ENCODE data around the gene IFITM5. TPM values are rescaled to one million over a fixed set of nuclear protein-coding genes. Genes with fewer than 3 reads are reported as not detected.

Gene IFITM5
- total RNA-seq, 1 experiment from 2014 or later: not detected

DNA sequence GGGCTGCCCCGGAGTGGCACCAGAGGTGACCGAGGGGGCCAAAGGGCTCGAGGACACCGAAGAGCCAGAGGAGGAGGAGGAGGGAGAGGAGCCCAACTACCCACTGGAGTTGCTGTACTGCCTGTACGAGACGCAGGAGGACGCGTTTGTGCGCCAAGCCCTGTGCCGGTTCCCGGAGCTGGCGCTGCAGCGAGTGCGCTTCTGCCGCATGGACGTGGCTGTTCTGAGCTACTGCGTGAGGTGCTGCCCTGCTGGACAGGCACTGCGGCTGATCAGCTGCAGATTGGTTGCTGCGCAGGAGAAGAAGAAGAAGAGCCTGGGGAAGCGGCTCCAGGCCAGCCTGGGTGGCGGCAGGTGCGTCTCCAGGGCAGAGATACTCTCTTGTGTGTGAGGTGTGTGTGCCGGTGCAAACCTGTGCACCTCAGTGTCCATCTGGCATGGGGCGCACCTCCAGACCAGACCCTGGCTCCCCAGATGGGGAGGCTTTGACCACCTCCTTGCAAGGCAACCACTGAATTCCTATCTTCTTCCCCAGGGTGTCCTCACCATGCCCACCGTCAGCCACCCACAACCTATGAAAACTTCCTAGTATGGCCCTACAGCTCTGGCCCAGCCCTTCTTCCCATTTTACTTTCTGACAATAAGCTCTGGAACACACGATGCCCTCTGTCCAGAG is 17.7 kb downstream of the IFITM5 start:
- Histone ChIP-seq H2BK15ac (ENCODE audit: low read depth, low read length) (no peak overlapping the region), H4K8ac (replicated peaks; ENCODE audit: insufficient read length, low read depth, low read length) (no peak overlapping the region), H2BK20ac (ENCODE audit: low read depth, low read length, poor library complexity, severe bottlenecking) (no peak overlapping the region), H3K9me3 (ENCODE audit: control insufficient read depth, low read depth, low read length) (no peaks in the 10 kb centered on the region), H3K9ac (ENCODE audit: extremely low read depth, insufficient read length, low read length) (no peak overlapping the region), H3K27me3 (ENCODE audit: insufficient read depth, low read length) (no peaks in the 10 kb centered on the region), H3K79me1 (ENCODE audit: insufficient read depth, low read depth, low read length, poor library complexity, severe bottlenecking) (no peaks in the 10 kb centered on the region), H3T11ph (ENCODE audit: low read length) (no peak overlapping the region), H2BK12ac (ENCODE audit: insufficient read length, low read depth, low read length) (no peak overlapping the region), H2AK5ac (ENCODE audit: insufficient read length, low read length) (no peak overlapping the region), H3K4ac (ENCODE audit: low read depth, low read length) (no peak overlapping the region), H2BK120ac (ENCODE audit: low read depth, low read length, poor library complexity, severe bottlenecking) (no peak overlapping the region), H3K23me2 (ENCODE audit: insufficient read length, low read depth, low read length, poor library complexity, severe bottlenecking) (no peaks in the 10 kb centered on the region), H3K56ac (ENCODE audit: insufficient read length, low read depth, low read length) (no peak overlapping the region), H4K91ac (ENCODE audit: insufficient read length, low read depth, low read length) (no peak overlapping the region), H2BK5ac (ENCODE audit: insufficient read length, low read length) (no peak overlapping the region), H3K79me2 (ENCODE audit: insufficient read depth, low read length) (no peaks in the 10 kb centered on the region), H4K20me1 (ENCODE audit: control insufficient read depth, insufficient read depth, insufficient read length) (no peaks in the 10 kb centered on the region), H3K18ac (ENCODE audit: insufficient read length, low read depth, low read length) (no peak overlapping the region), H3K4me2 (ENCODE audit: insufficient read depth, insufficient read length, low read length) (no peak overlapping the region), H3K4me1 (ENCODE audit: insufficient read depth, low read length) (no peaks in the 10 kb centered on the region), H2AFZ (ENCODE audit: low read length) (no peak overlapping the region), H3K23ac (ENCODE audit: insufficient read length, low read depth, low read length) (no peak overlapping the region), H3K27ac (ENCODE audit: insufficient read length, low read depth, low read length) (no peak overlapping the region), H3K14ac (ENCODE audit: insufficient read depth, low read length) (no peak overlapping the region; the same call in 1 of the 2 replicates), H4K5ac (ENCODE audit: insufficient read length, low read depth, low read length) (no peak overlapping the region)
- TF ChIP-seq, protein P1, sequence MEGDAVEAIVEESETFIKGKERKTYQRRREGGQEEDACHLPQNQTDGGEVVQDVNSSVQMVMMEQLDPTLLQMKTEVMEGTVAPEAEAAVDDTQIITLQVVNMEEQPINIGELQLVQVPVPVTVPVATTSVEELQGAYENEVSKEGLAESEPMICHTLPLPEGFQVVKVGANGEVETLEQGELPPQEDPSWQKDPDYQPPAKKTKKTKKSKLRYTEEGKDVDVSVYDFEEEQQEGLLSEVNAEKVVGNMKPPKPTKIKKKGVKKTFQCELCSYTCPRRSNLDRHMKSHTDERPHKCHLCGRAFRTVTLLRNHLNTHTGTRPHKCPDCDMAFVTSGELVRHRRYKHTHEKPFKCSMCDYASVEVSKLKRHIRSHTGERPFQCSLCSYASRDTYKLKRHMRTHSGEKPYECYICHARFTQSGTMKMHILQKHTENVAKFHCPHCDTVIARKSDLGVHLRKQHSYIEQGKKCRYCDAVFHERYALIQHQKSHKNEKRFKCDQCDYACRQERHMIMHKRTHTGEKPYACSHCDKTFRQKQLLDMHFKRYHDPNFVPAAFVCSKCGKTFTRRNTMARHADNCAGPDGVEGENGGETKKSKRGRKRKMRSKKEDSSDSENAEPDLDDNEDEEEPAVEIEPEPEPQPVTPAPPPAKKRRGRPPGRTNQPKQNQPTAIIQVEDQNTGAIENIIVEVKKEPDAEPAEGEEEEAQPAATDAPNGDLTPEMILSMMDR (conservative IDR thresholded peaks at IDR 0.05): no peak
- no peaks in the 10 kb centered on the region; the same call in none of the 2 replicates for H3K27me3 Mint-ChIP-seq (ENCODE audit: low read depth)
- H3K9me3 Mint-ChIP-seq: peaks cover 0 to 2% of the 10 kb centered on the region in 2 experiments; a peak in 1 of 5 replicates
- H3K36me3 Mint-ChIP-seq (ENCODE audit: insufficient read depth in 1 of 3, low read depth in 3 of 3): no peaks in the 10 kb centered on the region; a peak in 2 of 7 replicates
- no peak for DNase-seq
- WGBS (ENCODE audit: extremely low coverage, insufficient read length, low lambda C conversion rate): no CpG with 5 or more reads among the region's 26 CpGs
- no peak overlapping the region; a peak in 1 of 7 replicates for H3K27ac Mint-ChIP-seq
- H3K4me1 Mint-ChIP-seq: peaks cover 24 to 33% of the 10 kb centered on the region in 2 experiments
- no peak overlapping the region for H3K4me3 Mint-ChIP-seq
